Endothelial cell of umbilical vein (primary cell): Measurements from ENCODE around the gene TBC1D10A.

Experiments
- EZH2 ChIP-seq: IDR thresholded peaks from 2 replicates; pipeline ENCODE4 v1.6.1; 2012; ENCODE audit warnings: borderline replicate concordance, low read depth, mild to moderate bottlenecking, moderate library complexity, low read length, inconsistent platforms; ENCODE audit not compliant: severe bottlenecking
- JUN ChIP-seq: IDR thresholded peaks from 2 replicates; pipeline ENCODE4 v1.6.1; 2011; ENCODE audit warnings: borderline replicate concordance, low read depth; ENCODE audit not compliant: insufficient read length, insufficient read depth
- MYC ChIP-seq: IDR thresholded peaks from one replicate; pipeline ENCODE4 v1.6.1; 2011; ENCODE audit warnings: mild to moderate bottlenecking, low read depth, low read length
- POLR2A ChIP-seq: IDR thresholded peaks from 2 replicates; pipeline ENCODE4 v1.6.1; 2012; ENCODE audit warnings: low read depth, mild to moderate bottlenecking, control low read depth, low read length
- POLR2AphosphoS5 ChIP-seq: IDR thresholded peaks from 2 replicates; pipeline ENCODE4 v1.6.1; 2012; ENCODE audit warnings: low read depth, mild to moderate bottlenecking, control low read depth, low read length, moderate library complexity; ENCODE audit not compliant: insufficient read depth
- TF ChIP-seq, protein P1 (sequence below), 2 donors: IDR thresholded peaks; 1 replicate in 1 of 2; 2 replicates in 1 of 2; pipeline ENCODE4 v1.5.1; 2011; ENCODE audit warnings: low read length in 2 of 2, mild to moderate bottlenecking in 2 of 2, moderate library complexity in 2 of 2, control low read depth in 1 of 2, inconsistent platforms in 1 of 2, low read depth in 1 of 2; ENCODE audit not compliant: insufficient read depth in 1 of 2; ENCODE audit errors: extremely low read depth in 1 of 2

DNA sequence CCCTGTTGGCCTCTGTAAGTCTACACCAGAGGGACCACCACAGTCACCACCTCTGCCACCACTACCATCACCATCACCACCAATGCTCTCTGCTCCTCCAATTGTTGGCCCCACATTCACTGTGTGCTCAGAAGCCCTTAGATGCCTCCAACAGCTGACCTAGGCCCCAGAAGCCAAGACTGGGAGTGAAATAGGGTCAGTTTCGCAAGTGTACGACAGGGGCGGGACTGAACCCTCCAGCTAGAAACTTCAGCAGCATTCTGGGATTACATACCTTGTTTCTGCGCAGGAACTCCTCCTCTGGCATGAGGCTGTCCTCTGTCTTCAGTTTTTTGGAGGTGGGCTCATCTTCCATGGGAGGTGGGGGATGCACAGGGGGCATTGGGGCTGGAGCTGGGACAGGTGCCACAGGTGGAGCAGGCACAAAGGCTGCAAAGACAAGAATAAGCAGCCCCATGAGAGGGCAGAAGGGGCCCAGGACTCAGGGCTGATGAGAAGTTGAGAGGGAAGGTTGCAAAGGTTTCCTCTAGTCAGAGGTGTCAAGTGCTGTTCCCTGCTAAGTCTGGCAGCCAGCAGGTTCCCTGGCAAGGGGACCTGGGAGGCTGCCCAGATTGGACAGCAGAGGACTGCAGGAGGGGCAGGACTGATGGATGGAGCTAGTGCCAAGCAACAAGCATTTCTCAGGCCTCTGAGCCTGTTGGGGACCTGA lies 10.2 kb upstream of the TBC1D10A start:
- TF ChIP-seq, protein P1, sequence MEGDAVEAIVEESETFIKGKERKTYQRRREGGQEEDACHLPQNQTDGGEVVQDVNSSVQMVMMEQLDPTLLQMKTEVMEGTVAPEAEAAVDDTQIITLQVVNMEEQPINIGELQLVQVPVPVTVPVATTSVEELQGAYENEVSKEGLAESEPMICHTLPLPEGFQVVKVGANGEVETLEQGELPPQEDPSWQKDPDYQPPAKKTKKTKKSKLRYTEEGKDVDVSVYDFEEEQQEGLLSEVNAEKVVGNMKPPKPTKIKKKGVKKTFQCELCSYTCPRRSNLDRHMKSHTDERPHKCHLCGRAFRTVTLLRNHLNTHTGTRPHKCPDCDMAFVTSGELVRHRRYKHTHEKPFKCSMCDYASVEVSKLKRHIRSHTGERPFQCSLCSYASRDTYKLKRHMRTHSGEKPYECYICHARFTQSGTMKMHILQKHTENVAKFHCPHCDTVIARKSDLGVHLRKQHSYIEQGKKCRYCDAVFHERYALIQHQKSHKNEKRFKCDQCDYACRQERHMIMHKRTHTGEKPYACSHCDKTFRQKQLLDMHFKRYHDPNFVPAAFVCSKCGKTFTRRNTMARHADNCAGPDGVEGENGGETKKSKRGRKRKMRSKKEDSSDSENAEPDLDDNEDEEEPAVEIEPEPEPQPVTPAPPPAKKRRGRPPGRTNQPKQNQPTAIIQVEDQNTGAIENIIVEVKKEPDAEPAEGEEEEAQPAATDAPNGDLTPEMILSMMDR (IDR thresholded peaks at IDR 0.05; ENCODE audit: extremely low read depth in 1 of 2, insufficient read depth in 1 of 2, low read depth in 1 of 2, low read length in 2 of 2), result no peak
- TF ChIP-seq MYC, result no peak
- no peak for TF ChIP-seq POLR2A
- no peak for TF ChIP-seq EZH2
- TF ChIP-seq POLR2AphosphoS5, result no peak
- no peak for TF ChIP-seq JUN
